ENCODE results near the gene ANO4.

DNA sequence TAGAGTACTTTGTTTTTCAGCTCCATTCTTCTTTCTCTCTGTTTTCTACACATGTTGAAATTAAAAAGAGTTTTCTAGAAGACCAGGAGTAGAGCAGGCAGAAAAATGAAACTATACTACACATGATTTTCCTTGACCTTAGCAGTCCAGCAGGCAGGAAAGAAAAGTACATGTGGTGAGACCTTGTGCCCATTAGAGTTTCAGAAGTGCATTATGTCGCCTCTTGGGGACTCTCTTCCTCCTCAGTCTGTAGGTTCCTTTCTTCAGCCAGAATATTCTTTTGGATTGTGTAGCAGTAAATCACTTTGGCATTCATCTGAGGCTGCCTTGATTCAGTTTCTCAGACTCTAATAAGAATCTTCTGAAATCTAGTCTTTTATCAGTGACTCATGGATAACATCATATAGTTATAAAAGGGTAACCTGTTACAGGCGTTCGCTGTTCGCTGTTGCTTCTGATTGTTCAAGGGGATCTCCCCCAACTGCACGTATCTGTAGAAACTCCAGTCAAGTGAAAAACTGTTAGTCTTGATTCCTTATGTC lies 161.8 kb downstream of the ANO4 start:
- no peak for TF ChIP-seq POLR2AphosphoS5 (IDR thresholded peaks at IDR 0.05; ENCODE audit: borderline replicate concordance, low read depth, low read length)
- no peak for TF ChIP-seq EZH2 (IDR thresholded peaks at IDR 0.05)
